ENCODE measurements around the gene TSR3. TPM values are rescaled to one million over a fixed set of nuclear protein-coding genes. Genes with fewer than 3 reads are reported as not detected.

Gene TSR3
- total RNA-seq, 4 donors from 2014 or later: 78.2 to 112 (median 106) TPM

GRCh38 chr16:1349951-1350350, 1.7 kb downstream of the TSR3 start:
- TF ChIP-seq EP300 (IDR thresholded peaks at IDR 0.05): no peak
- no peak for TF ChIP-seq POLR2A (IDR thresholded peaks at IDR 0.05; ENCODE audit: low read depth)
- no peak for TF ChIP-seq CTCF (IDR thresholded peaks at IDR 0.05)
- TF ChIP-seq POLR2AphosphoS5 (IDR thresholded peaks at IDR 0.05): no peak
- no peak for DNase-seq (ENCODE audit: extremely low spot score)
- Histone ChIP-seq H3K4me3 (no peak overlapping the region), H3K4me1 (peaks cover 28 to 48% (median 40%) of the 10 kb centered on the region in 4 donors), H3K27me3 (no peaks in the 10 kb centered on the region), H3K27ac (replicated peaks in 1 of 4) (no peak overlapping the region), H3K36me3 (peaks cover 18 to 34% (median 33%) of the 10 kb centered on the region in 4 donors), H3K9me3 (no peaks in the 10 kb centered on the region)
- WGBS: 92% methylated on average over 14 of the region's 17 CpGs
- intact Hi-C loops (cut with DNase I): no loop called here

GRCh38 chr16:1349351-1349750, 2.3 kb downstream of the TSR3 start:
- H3K36me3 ChIP-seq: peaks cover 18 to 34% (median 33%) of the 10 kb centered on the region in 4 donors
- H3K27me3 ChIP-seq: no peaks in the 10 kb centered on the region
- H3K4me3 ChIP-seq: no peak overlapping the region
- intact Hi-C loops (cut with DNase I): no loop called here
- H3K27ac ChIP-seq (replicated peaks in 1 of 4): no peak overlapping the region
- peaks cover 24 to 42% (median 38%) of the 10 kb centered on the region in 4 donors for H3K4me1 ChIP-seq
- no peak for TF ChIP-seq POLR2AphosphoS5 (IDR thresholded peaks at IDR 0.05)
- no peak for TF ChIP-seq POLR2A (IDR thresholded peaks at IDR 0.05; ENCODE audit: low read depth)
- no peak for TF ChIP-seq CTCF (IDR thresholded peaks at IDR 0.05)
- TF ChIP-seq EP300 (IDR thresholded peaks at IDR 0.05): no peak
- 82% methylated on average over 16 of the region's 16 CpGs for WGBS
- no peaks in the 10 kb centered on the region for H3K9me3 ChIP-seq
- DNase-seq (ENCODE audit: extremely low spot score): no peak

- TF ChIP-seq EP300 (IDR thresholded peaks at IDR 0.05) (no peak), POLR2A (IDR thresholded peaks at IDR 0.05; ENCODE audit: low read depth) (no peak), CTCF (IDR thresholded peaks at IDR 0.05) (no peak), POLR2AphosphoS5 (IDR thresholded peaks at IDR 0.05) (no peak)
- Histone ChIP-seq H3K4me3 (no peak overlapping the region), H3K36me3 (peaks cover 18 to 34% (median 33%) of the 10 kb centered on the region in 4 donors), H3K27ac (replicated peaks in 1 of 4) (no peak overlapping the region), H3K4me1 (peaks cover 24 to 39% (median 34%) of the 10 kb centered on the region in 4 donors), H3K9me3 (no peaks in the 10 kb centered on the region), H3K27me3 (no peaks in the 10 kb centered on the region)
- intact Hi-C loops (cut with DNase I): no loop called here
- no peak for DNase-seq (ENCODE audit: extremely low spot score)
- 80% methylated on average over 7 of the region's 14 CpGs for WGBS
Measured at GRCh38 chr16:1348926-1349325, 2.8 kb downstream of the TSR3 start.

GRCh38 chr16:1348441-1348840, 3.2 kb downstream of the TSR3 start:
- no peak for TF ChIP-seq POLR2AphosphoS5 (IDR thresholded peaks at IDR 0.05)
- TF ChIP-seq POLR2A (IDR thresholded peaks at IDR 0.05; ENCODE audit: low read depth): no peak
- no peak for TF ChIP-seq CTCF (IDR thresholded peaks at IDR 0.05)
- no peak for TF ChIP-seq EP300 (IDR thresholded peaks at IDR 0.05)
- Histone ChIP-seq H3K27me3 (no peaks in the 10 kb centered on the region), H3K27ac (replicated peaks in 1 of 4) (no peak overlapping the region), H3K4me3 (no peak overlapping the region), H3K4me1 (peaks cover 23 to 39% (median 31%) of the 10 kb centered on the region in 4 donors), H3K36me3 (peaks cover 18 to 34% (median 33%) of the 10 kb centered on the region in 4 donors), H3K9me3 (no peaks in the 10 kb centered on the region)
- intact Hi-C loops (cut with DNase I): no loop called here
- WGBS: no CpG with 5 or more reads among the region's 15 CpGs
- no peak for DNase-seq (ENCODE audit: extremely low spot score)

GRCh38 chr16:1347962-1348361, 3.7 kb downstream of the TSR3 start:
- no peak for TF ChIP-seq EP300 (IDR thresholded peaks at IDR 0.05)
- H3K4me1 ChIP-seq: peaks cover 18 to 39% (median 31%) of the 10 kb centered on the region in 4 donors
- H3K36me3 ChIP-seq: peaks cover 18 to 34% (median 33%) of the 10 kb centered on the region in 4 donors
- no peaks in the 10 kb centered on the region for H3K9me3 ChIP-seq
- no peak for DNase-seq (ENCODE audit: extremely low spot score)
- no peak overlapping the region for H3K27ac ChIP-seq (replicated peaks in 1 of 4)
- 82% methylated on average over 13 of the region's 29 CpGs for WGBS
- intact Hi-C loops (cut with DNase I): no loop called here
- H3K27me3 ChIP-seq: no peaks in the 10 kb centered on the region
- no peak overlapping the region for H3K4me3 ChIP-seq
